Glomerular endothelial cell (primary cell): Measurements from ENCODE around the gene ABHD18. TPM values are rescaled to one million over a fixed set of nuclear protein-coding genes. Genes with fewer than 3 reads are reported as not detected.
"Not testable (repeated sequence)": the region's sequence is repeated elsewhere in the genome, so short reads cannot be mapped to it uniquely, and the experiment has no call there.

ENCODE experiments used
- DNase-seq: peaks from one replicate; pipeline ENCODE4 v3.0.0-alpha.2; 2011; ENCODE audit warnings: low read depth, low spot score; ENCODE audit errors: extremely low read depth
- total RNA-seq: library from RNA; depleted of rRNA; stranded (reverse); fragments of >200 nt; gene quantifications from 2 replicates; pipeline ENCODE4 v1.2.3, GENCODE V29; 2015

ABHD18 gene
- total RNA-seq, 1 donor from 2014 or later, result 4.9 TPM

- DNase-seq, result no peak
Observed at GRCh38 chr4:128061566-128062536, 96.6 kb downstream of the ABHD18 start.

GRCh38 chr4:128066453-128066820 lies 101.2 kb downstream of the ABHD18 start:
- DNase-seq, result not testable (repeated sequence)

- no peak for DNase-seq
Observed at GRCh38 chr4:128068918-128069317, 103.7 kb downstream of the ABHD18 start.

GRCh38 chr4:128076464-128076863 lies 111.3 kb downstream of the ABHD18 start:
- no peak for DNase-seq

Other genes with a start within 250 kb of the ABHD18 start
- gene SLC25A31, start 235.0 kb upstream of the ABHD18 start, total RNA-seq, result not detected in 2 replicates
- gene HSPA4L, start 183.1 kb upstream of the ABHD18 start, total RNA-seq, result 6.0 and 6.9 TPM in 2 replicates
- 7.4 and 9.1 TPM in 2 replicates for gene PLK4, start 84.5 kb upstream of the ABHD18 start, total RNA-seq
- 8.0 and 9.6 TPM in 2 replicates for gene MFSD8, start 233 bp upstream of the ABHD18 start, total RNA-seq
- gene LARP1B, start 95.9 kb downstream of the ABHD18 start, total RNA-seq, result 11.5 and 16.7 TPM in 2 replicates